Stimulated activated CD8-positive, alpha-beta memory T cell treated with anti-CD3 and anti-CD28 coated beads, Interleukin-4, amount 100 ng/mL, for 4 hours (primary cell): ENCODE measurements around the gene C9orf78.
A peak's percentile ranks its signal among the peaks of the same experiment; 100 is the strongest.

Source experiments
- DNase-seq, 2 donors: peaks; one replicate each; pipeline ENCODE4 v3.0.0-alpha.2; 2020; ENCODE audit warnings: low read depth in 2 of 2, low spot score in 1 of 2

Gene C9orf78, protein sequence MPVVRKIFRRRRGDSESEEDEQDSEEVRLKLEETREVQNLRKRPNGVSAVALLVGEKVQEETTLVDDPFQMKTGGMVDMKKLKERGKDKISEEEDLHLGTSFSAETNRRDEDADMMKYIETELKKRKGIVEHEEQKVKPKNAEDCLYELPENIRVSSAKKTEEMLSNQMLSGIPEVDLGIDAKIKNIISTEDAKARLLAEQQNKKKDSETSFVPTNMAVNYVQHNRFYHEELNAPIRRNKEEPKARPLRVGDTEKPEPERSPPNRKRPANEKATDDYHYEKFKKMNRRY

GRCh38 chr9:129835128-129835859 is at the start of gene C9orf78, which contains the start of gene USP20:
C9orf78 (minus strand) TSS chr9:129835275; CDS start chr9:129835221, 54 bp downstream.
USP20 (plus strand) TSS chr9:129835458; CDS start chr9:129852556, 17,098 bp downstream.
- DNase-seq, result peak; percentile 87 to 93

DNA sequence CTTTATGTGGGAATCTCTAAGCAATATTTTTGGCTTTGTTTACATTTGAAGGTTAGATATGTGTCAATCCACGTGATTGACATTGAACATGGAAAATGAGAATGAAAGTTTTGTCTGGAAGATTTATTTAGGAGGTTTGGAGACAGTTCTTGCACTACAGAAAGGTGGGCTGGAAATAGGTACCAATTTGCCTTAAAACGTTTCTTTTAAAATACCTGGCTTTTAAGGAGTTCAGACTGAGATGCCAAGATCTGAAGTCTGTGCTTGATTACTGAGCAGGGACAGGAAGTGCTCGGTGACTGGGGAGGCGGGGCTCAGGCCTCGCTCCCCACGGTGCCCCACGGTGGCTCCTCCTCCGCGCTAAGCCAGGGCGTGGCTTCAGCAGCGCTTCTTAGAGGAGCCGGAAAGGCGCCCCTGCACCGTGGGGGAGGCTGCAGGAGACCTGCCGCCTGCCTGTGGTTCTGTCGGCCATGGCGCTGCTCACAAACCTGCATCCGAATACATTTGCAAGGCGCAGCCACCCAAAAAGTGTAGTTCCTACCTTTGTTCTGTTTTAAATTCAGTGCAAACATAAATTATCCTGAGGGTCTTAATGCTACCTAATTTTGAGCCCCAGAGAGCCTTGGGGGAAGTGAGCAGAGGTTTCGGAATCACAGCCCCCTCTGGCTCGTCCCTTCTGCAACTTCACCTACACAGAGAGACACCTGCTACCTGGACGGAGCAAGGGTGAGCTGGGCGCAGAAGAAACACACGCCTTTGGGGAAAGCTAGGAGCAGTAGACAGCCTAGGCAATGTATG is 49.3 kb upstream of the C9orf78 start:
- DNase-seq, result peak; percentile 89 to 90

- DNase-seq, result no peak
Measured at GRCh38 chr9:129881547-129882324, 46.7 kb upstream of the C9orf78 start.

DNA sequence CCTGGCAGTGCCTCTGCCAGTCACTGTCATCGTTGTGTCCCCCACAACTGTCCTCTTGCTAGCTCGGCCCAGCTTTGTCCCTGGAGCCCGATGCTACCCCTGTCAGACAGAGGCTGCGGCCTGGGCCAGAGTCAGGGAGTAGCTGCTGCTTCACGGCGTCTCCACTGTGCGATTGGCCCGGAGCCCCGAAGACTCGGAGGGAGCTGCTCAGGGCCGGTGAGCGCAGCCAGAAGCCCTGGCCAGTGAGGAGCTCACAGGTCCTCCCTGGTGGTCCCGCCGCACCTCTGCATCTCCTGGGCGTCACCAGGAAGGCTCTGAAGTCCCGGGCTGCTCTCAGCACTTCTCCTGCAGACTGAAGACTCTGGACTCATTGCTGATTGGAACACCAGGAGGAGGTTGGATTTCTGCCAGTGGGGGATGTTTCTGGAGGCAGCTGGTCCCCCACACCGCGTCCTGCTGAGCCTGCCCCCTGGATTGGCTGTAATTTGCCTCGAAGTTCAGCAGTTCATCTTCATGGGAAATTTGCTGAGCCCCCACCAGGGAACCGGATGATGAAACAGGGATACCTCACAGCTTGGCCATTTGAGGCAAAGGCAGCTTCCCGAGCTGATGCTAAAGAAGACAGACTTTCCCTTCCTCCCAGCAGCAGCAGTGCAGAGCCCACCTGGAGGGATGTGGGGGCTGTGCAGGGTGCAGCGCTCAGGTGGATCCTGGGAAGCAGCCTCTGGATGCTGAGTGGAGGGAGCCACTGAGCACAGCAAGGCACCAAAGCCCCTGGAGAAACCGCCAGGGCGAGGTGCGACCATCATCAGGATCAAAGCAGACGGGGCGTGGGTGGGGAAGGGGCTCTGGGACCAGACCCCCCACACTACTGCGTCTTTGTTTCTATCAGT is 45.8 kb upstream of the C9orf78 start:
- no peak for DNase-seq

- DNase-seq, result no peak
Measured at GRCh38 chr9:129879991-129880653, 45.0 kb upstream of the C9orf78 start.

DNA sequence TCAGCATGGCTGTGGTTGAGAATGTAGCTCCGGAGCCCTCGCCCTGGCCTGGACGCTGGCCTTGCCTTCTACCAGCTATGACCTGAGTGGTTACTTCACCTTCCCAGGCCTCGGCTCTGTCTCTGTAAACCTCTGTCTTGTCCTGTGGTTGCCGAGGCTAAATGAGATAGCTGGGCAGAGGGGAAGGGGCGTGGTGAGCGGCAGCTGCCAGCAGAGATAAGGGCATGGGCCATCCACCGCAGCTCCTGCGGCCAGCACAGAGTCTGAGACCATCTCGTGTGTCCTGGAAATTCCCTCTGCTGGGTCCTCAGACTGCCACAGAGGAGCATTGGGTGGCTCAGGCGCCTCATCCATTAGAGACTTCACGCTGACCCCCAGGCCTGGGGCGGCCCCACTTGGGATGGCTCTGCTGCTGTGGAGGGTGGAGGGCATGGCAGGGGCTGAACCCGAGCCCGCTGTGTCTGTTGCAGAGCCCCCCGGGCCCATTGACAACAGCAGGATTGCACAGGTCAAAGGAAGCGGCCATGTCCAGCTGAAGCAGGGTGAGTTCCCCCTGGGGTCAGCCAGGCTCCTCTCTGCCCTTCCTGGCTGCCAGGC is 44.1 kb upstream of the C9orf78 start:
- no peak for DNase-seq

DNA sequence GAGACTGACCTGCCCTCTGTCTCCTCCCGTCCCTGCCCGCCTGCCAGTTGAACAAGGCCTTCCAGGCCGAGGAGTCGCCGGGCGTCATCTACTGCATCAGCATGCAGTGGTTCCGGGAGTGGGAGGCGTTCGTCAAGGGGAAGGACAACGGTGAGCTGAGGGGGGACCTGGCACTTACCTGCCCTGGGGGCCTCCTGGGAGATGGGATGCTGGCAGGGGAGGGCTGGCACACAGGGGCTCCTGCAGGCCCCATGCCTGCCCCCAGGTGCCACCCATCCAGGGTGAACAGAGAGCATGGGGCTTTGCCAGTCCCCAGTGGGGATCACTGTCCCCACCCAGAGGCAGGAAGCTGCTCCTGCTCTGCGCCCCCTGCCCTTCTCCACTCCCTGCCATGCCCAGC is 43.2 kb upstream of the C9orf78 start:
- no peak for DNase-seq

DNA sequence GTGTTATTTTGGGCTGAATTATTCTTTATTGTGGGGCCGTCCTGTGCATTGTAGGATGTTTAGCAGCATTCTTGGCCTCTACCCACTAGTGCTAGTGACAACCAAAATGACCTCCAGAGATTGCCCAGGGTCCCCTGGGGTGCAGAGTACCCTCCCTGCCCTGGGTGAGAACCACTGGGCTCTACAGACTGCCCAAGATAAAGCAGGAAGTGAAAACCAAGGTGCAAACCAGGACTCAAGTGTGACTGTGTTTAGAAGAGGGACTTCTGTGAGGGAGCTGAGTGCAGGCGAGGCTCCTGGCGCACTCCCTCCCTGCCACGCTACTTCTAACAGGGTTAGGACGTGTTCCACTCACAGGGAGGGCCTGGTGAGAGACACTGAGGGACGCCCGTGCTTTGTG is 41.7 kb upstream of the C9orf78 start:
- no peak for DNase-seq

DNA sequence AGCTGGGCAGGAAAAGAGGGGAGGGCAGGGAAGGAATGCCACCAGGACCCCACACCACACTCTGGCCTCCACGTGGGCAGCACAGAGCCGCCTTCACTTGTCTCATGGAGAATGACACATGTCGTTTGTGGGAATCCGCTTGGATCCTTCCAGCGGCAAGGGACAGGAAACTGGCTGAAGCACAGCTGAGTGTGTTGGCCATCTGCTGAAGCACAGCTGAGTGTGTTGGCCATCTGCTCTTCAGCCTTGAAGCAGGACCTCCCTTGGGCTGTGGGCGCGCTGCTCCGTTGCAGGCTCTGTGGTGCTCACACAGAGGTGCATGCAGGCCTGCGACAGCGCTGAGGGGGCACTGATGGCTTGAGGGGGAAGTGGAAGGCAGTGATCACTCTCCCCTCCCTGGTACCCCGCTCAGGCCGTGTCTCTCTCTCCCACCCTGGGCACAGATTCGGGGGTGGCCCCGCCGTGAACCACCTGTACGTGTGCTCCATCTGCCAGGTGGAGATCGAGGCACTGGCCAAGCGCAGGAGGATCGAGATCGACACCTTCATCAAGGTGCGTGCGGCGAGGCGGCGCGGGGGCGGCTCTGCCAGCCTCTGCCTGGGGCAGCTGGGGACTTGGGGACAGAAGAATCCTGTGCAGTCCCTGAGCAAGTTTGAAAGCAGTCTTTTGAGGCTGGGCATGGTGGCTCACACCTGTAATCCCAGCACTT is 40.8 kb upstream of the C9orf78 start:
- DNase-seq, result no peak

DNA sequence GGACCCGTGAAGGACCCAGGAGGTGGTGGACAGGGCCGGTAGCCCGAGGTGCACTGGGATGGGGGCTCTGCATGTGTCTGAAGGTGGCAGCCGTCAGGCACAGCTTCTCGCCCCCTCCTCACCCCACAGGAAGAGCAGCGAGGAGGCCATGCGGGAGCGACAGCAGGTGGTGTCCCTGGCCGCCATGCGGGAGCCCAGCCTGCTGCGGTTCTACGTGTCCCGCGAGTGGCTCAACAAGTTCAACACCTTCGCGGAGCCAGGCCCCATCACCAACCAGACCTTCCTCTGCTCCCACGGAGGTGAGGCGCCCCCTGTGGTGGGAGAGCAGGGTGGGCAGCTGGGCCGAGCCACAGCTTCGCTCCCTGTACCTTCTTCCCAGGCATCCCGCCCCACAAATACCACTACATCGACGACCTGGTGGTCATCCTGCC is 40.1 kb upstream of the C9orf78 start:
- DNase-seq, result no peak

DNA sequence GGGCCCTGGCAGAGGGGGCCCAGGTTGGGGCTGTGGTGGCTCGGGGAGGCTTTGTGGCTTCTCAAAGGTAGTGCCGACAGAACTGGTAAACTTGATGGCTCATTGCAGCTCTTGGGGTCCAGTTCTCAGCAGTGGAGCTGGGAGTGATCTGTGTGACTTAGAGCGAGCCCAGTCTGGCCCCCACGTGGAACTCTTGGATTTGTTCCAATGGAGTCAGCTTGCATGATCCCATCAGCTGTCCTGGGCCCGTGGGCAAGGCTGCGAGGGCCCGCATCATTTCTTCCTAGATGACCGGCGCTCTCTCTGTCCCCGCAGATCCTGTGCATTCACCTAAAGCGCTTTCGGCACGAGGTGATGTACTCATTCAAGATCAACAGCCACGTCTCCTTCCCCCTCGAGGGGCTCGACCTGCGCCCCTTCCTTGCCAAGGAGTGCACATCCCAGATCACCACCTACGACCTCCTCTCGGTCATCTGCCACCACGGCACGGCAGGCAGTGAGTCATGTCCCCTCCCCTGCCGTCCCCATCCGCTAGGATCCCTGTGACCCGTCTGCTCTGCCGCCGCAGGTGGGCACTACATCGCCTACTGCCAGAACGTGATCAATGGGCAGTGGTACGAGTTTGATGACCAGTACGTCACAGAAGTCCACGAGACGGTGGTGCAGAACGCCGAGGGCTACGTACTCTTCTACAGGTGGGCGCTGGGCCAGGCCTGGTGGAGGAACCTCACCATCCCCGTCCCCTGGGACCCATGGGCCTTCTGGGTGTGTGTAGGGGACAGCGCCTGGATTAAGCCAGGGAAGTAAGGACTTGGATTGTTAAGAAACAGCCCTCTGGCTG is 39.4 kb upstream of the C9orf78 start:
- DNase-seq, result no peak

GRCh38 chr9:129873563-129874190 is 38.6 kb upstream of the C9orf78 start:
- DNase-seq, result no peak

DNA sequence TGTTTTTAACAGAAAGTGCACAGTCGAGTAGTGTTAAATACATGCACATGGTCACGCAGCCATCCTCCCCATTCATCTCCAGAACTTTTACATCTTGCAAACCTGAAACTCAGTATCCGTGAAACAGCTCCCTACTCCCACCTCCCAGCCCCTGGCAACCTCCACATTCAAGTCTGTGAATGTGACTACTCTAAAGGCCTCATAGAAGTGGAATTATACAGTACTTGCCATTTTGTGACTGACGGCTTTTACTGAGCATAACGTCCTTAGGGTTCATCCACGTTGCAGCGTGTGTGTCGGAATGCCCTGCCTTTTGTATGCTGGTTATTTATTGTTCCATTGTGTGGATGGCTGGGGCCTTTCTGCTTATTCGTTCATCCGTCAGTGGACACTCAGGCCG is 36.0 kb upstream of the C9orf78 start:
- no peak for DNase-seq

DNA sequence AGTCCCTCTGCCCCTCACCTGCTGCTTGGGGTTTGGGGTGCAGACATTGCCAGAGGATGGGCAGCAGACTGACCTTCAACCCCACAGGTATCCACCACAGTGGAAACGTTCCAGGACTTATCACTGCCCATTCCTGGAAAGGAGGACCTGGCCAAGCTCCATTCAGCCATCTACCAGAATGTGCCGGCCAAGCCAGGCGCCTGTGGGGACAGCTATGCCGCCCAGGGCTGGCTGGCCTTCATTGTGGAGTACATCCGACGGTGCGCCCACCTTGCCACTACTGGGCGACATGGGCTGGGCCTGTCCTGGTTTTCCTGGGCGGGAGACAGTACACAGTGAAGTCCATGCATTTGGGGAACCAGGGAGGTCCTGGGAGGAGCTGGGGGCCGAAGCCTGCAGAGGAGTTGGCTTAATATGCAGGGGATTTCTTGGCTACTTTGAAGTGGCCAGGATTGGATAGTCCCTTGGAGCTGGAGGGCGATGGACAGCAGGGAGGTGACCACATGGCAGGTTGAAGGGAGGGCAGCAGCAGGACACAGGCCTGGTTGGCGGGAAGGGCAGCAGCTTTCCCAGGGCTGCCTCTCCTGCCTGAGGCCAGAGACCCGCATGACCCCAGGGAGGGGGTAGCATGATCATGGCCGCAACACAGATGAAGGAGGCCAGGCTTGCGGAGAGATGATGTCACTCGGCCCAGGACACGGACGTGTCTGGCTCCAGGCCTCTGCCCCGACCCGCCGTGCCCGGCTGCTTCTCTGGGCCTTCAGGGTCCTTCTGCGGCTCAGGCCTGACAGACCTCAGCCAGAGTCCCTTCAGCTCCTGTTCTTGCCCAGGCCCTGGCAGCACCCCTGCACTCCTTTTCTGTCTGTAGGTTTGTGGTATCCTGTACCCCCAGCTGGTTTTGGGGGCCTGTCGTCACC is 34.8 kb upstream of the C9orf78 start:
- DNase-seq, result no peak

DNA sequence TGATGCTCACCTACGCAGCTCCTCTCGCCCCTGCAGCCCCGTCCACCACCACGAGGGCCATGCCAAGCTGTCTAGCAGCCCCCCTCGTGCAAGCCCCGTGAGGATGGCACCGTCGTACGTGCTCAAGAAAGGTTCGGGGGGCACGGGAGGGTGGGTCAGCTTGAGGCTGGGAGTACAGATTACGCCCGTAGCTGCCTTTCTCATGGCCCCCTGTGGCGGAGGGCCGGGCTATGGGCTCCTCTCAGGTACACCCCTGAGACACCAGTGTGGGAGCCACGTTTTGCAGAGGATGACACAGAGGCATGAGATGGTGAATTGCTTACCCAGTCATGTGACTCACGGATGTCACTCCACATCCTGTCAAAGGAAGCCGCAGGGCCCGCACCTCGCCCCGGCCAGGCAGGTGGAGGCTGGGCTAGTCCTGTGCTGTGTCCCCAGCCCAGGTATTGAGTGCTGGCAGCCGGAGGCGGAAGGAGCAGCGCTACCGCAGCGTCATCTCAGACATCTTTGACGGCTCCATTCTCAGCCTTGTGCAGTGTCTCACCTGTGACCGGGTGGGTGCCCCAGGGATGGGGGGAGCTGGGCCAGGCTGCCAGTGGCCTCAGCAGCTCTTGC is 33.9 kb upstream of the C9orf78 start:
- DNase-seq, result peak; percentile 72 to 74
